H1 (cell line): ENCODE data around the gene VWA1. TPM values are rescaled to one million over a fixed set of nuclear protein-coding genes. Genes with fewer than 3 reads are reported as not detected.

Source experiments
- CTCF ChIA-PET: fragments of 300-600 bp; sonication (Branson Sonifier 250); formaldehyde crosslinking; loops from one replicate; lab custom pipeline; 2021; ENCODE audit not compliant: partially characterized antibody; lab: Charles Lee
- POLR2A ChIA-PET: fragments of 300-600 bp; sonication (Branson Sonifier 250); formaldehyde crosslinking; loops from one replicate; lab custom pipeline; 2021; ENCODE audit warnings: inconsistent platforms; ENCODE audit not compliant: partially characterized antibody; lab: Charles Lee
- DNase-seq, 2 experiments: peaks; one replicate each; pipeline versions ENCODE4 v3.0.0 to v3.0.0-alpha.2; 2010 to 2022; ENCODE audit warnings: low spot score in 2 of 2, low read depth in 1 of 2, mixed read lengths in 1 of 2
- FAIRE-seq: peaks from 2 replicates; lab custom pipeline; 2011; peaks lifted over from hg19 to GRCh38; lab: Jason Lieb, UNC
- H2AFZ ChIP-seq: 2 replicates; pipeline ENCODE4 v1.8.1; 2012; ENCODE audit warnings: low read length, inconsistent platforms
- H2AK5ac ChIP-seq: 2 replicates; pipeline ENCODE4 v1.6.1; 2013; ENCODE audit warnings: low read depth, low read length
- H2BK120ac ChIP-seq: replicated peaks from 2 replicates; pipeline ENCODE3; 2013; ENCODE audit warnings: low read depth, low read length, inconsistent platforms
- H2BK12ac ChIP-seq: 2 replicates; pipeline ENCODE4 v1.6.1; 2013; ENCODE audit warnings: low read depth, low read length
- H2BK15ac ChIP-seq: 2 replicates; pipeline ENCODE4 v1.6.1; 2013; ENCODE audit warnings: low read length
- H2BK20ac ChIP-seq: 2 replicates; pipeline ENCODE4 v1.6.1; 2013; ENCODE audit warnings: low read length
- H2BK5ac ChIP-seq: 2 replicates; pipeline ENCODE4 v1.6.1; 2013; ENCODE audit warnings: low read depth, low read length
- H3K14ac ChIP-seq: 2 replicates; pipeline ENCODE4 v1.6.1; 2013; ENCODE audit warnings: inconsistent platforms; ENCODE audit not compliant: insufficient read length
- H3K18ac ChIP-seq: 2 replicates; pipeline ENCODE4 v1.6.1; 2013; ENCODE audit warnings: low read length; ENCODE audit errors: extremely low read depth
- H3K23ac ChIP-seq: 2 replicates; pipeline ENCODE4 v1.6.1; 2013; ENCODE audit warnings: inconsistent platforms; ENCODE audit not compliant: insufficient read length
- H3K23me2 ChIP-seq: 2 replicates; pipeline ENCODE4 v1.6.1; 2013; ENCODE audit warnings: low read depth, low read length
- H3K27ac ChIP-seq: 2 replicates; pipeline ENCODE4 v1.6.1; 2011; ENCODE audit warnings: low read depth, low read length, inconsistent platforms
- H3K27me3 ChIP-seq, 4 experiments: replicated peaks in 1 of 4; 1 replicate in 1 of 4; 2 replicates in 3 of 4; pipeline versions ENCODE4 v1.6.1 to v1.8.1; 2011 to 2013; ENCODE audit warnings: low read length in 3 of 4, mild to moderate bottlenecking in 3 of 4, inconsistent platforms in 2 of 4, mixed read lengths in 2 of 4, moderate library complexity in 1 of 4; ENCODE audit not compliant: control insufficient read depth in 3 of 4, insufficient read depth in 3 of 4; ENCODE audit errors: extremely low read depth in 1 of 4
- H3K36me3 ChIP-seq, 4 experiments: 2 replicates each; pipeline versions ENCODE4 v1.6.1 to v1.8.1; 2011 to 2013; ENCODE audit warnings: mild to moderate bottlenecking in 4 of 4, low read length in 3 of 4, moderate library complexity in 2 of 4, control low read depth in 1 of 4, inconsistent platforms in 1 of 4; ENCODE audit not compliant: insufficient read depth in 4 of 4, control insufficient read depth in 2 of 4
- H3K4ac ChIP-seq: replicated peaks from 2 replicates; pipeline ENCODE3; 2013; ENCODE audit warnings: low read length, low read depth, mixed read lengths, inconsistent platforms; ENCODE audit not compliant: insufficient read length
- H3K4me1 ChIP-seq, 4 experiments: replicated peaks in 1 of 4; 1 replicate in 1 of 4; 2 replicates in 3 of 4; pipeline versions ENCODE4 v1.6.1 to v1.8.1; 2011 to 2013; ENCODE audit warnings: low read length in 3 of 4, inconsistent platforms in 2 of 4, mixed read lengths in 1 of 4; ENCODE audit not compliant: insufficient read depth in 4 of 4, control insufficient read depth in 3 of 4
- H3K4me2 ChIP-seq, 2 experiments: 2 replicates each; pipeline versions ENCODE4 v1.6.1 to v1.8.1; 2011 to 2013; ENCODE audit warnings: low read depth in 2 of 2, low read length in 2 of 2, control low read depth in 1 of 2, inconsistent platforms in 1 of 2, mild to moderate bottlenecking in 1 of 2; ENCODE audit not compliant: insufficient read depth in 1 of 2
- H3K4me3 ChIP-seq, 4 experiments: fragments of 200-600, 300-600 bp in 1 of 4; sonication (generic), shearing (Covaris generic), sonication (Bioruptor Twin) in 1 of 4; 2 replicates each; pipeline versions ENCODE4 v1.5.1 to v1.8.1; 2011 to 2016; ENCODE audit warnings: low read length in 4 of 4, low read depth in 3 of 4, control low read depth in 2 of 4, inconsistent platforms in 2 of 4, mild to moderate bottlenecking in 2 of 4, mixed read lengths in 1 of 4, moderate library complexity in 1 of 4; ENCODE audit not compliant: insufficient read depth in 2 of 4; ENCODE audit errors: extremely low read depth in 1 of 4
- H3K56ac ChIP-seq: replicated peaks from 2 replicates; pipeline ENCODE3; 2013; ENCODE audit warnings: low read depth, mild to moderate bottlenecking, mixed read lengths, low read length, inconsistent platforms; ENCODE audit not compliant: insufficient read length
- H3K79me1 ChIP-seq: 2 replicates; pipeline ENCODE4 v1.6.1; 2013; ENCODE audit warnings: low read depth, low read length, control low read depth
- H3K79me2 ChIP-seq, 2 experiments: 2 replicates each; pipeline versions ENCODE4 v1.6.1 to v1.8.1; 2012 to 2013; ENCODE audit warnings: low read length in 2 of 2, mild to moderate bottlenecking in 2 of 2, inconsistent platforms in 1 of 2; ENCODE audit not compliant: insufficient read depth in 2 of 2, control insufficient read depth in 1 of 2
- H3K9ac ChIP-seq, 4 experiments: replicated peaks in 1 of 4; 1 replicate in 1 of 4; 2 replicates in 3 of 4; pipeline versions ENCODE4 v1.6.1 to v1.8.1; 2011 to 2013; ENCODE audit warnings: low read depth in 3 of 4, low read length in 3 of 4, control low read depth in 2 of 4, mild to moderate bottlenecking in 2 of 4, moderate library complexity in 2 of 4, inconsistent platforms in 1 of 4; ENCODE audit errors: extremely low read depth in 1 of 4
- H3K9me3 ChIP-seq, 2 experiments: 2 replicates each; pipeline versions ENCODE4 v1.6.1 to v1.8.1; 2012 to 2013; ENCODE audit warnings: mild to moderate bottlenecking in 2 of 2, moderate library complexity in 2 of 2, control low read depth in 1 of 2, inconsistent platforms in 1 of 2, low read depth in 1 of 2, low read length in 1 of 2, mixed read lengths in 1 of 2; ENCODE audit not compliant: insufficient read depth in 2 of 2
- H4K20me1 ChIP-seq, 2 experiments: replicated peaks in 1 of 2; 2 replicates each; pipeline versions ENCODE3 to v1.8.1; 2011 to 2013; ENCODE audit warnings: inconsistent platforms in 2 of 2, low read length in 2 of 2, mild to moderate bottlenecking in 1 of 2; ENCODE audit not compliant: insufficient read depth in 2 of 2, control insufficient read depth in 1 of 2
- H4K5ac ChIP-seq: 2 replicates; pipeline ENCODE4 v1.6.1; 2013; ENCODE audit warnings: low read length, low read depth, mixed read lengths, inconsistent platforms; ENCODE audit not compliant: insufficient read length
- H4K8ac ChIP-seq: 2 replicates; pipeline ENCODE4 v1.8.0; 2013; ENCODE audit warnings: mild to moderate bottlenecking, moderate library complexity, low read length, inconsistent platforms; ENCODE audit not compliant: insufficient read depth; ENCODE audit errors: extremely low read depth
- H4K91ac ChIP-seq: replicated peaks from 2 replicates; pipeline ENCODE3; 2013; ENCODE audit warnings: low read length, mixed read lengths, inconsistent platforms; ENCODE audit not compliant: insufficient read length
- ASH2L ChIP-seq: fragments of 200-600, 300-600 bp; sonication (generic); IDR thresholded peaks from one replicate; pipeline ENCODE4 v1.7.1; 2017; ENCODE audit warnings: low read length
- CREB1 ChIP-seq: IDR thresholded peaks from 2 replicates; pipeline ENCODE4 v1.6.1; 2012; ENCODE audit warnings: inconsistent platforms
- CTBP2 ChIP-seq: IDR thresholded peaks from 2 replicates; pipeline ENCODE4 v1.7.0; 2011; ENCODE audit warnings: borderline replicate concordance, mild to moderate bottlenecking, moderate library complexity, mixed read lengths, low read length; ENCODE audit not compliant: insufficient read depth, insufficient read length
- CTCF ChIP-seq, 3 experiments: IDR thresholded peaks; 1 replicate in 2 of 3; 2 replicates in 1 of 3; pipeline versions ENCODE4 v1.5.1 to v1.6.1; 2011; ENCODE audit warnings: low read length in 3 of 3, mild to moderate bottlenecking in 3 of 3, inconsistent platforms in 2 of 3, low read depth in 1 of 3, moderate library complexity in 1 of 3; ENCODE audit not compliant: insufficient read depth in 1 of 3; ENCODE audit errors: control extremely low read depth in 1 of 3
- TCF12 ChIP-seq: IDR thresholded peaks from 2 replicates; pipeline ENCODE4 v1.6.1; 2011; ENCODE audit warnings: low read depth, mild to moderate bottlenecking, low read length
- ZNF274 ChIP-seq: IDR thresholded peaks from 2 replicates; pipeline ENCODE4 v1.7.0; 2012; ENCODE audit warnings: low read length, borderline replicate concordance; ENCODE audit errors: extremely low read depth
- WGBS, 2 experiments: shearing (Covaris generic) in 1 of 2; methylation state at CpG; one replicate each; pipeline versions ENCODE4 v1.1.6 to v1.1.7; 2013 to 2015; ENCODE audit warnings: low lambda C conversion rate in 2 of 2, mixed read lengths in 2 of 2, inconsistent platforms in 1 of 2, low coverage in 1 of 2, missing lambda C conversion rate in 1 of 2; ENCODE audit not compliant: insufficient replicate concordance in 2 of 2, insufficient coverage in 1 of 2, insufficient read length in 1 of 2; ENCODE audit errors: extremely low coverage in 1 of 2, missing lambda C conversion rate in 1 of 2; 5-methylcytosine and 5-hydroxymethylcytosine counted together
- polyA plus RNA-seq, 7 experiments: library from polyadenylated mRNA; depleted of rRNA in 3 of 7; stranded (reverse) in 5 of 7; unstranded in 2 of 7; fragments of >200 nt in 5 of 7; fragments of 200-250 nt in 2 of 7; gene quantifications; 1 replicate in 5 of 7; 2 replicates in 1 of 7; 4 replicates in 1 of 7; pipeline versions ENCODE4 v1.2.1 to v1.2.3, GENCODE V29; 2011 to 2013; ENCODE audit warnings: missing spikeins in 2 of 7, mixed read lengths in 2 of 7
- total RNA-seq: library from RNA; stranded (reverse); fragmentation: NEBNext Ultra II Directional; extraction: Animal tissue kit (Norgen Biotek cat#: 25700); gene quantifications from 2 replicates; pipeline ENCODE4 v1.2.1, GENCODE V29; 2021
- TF ChIP-seq, protein P1 (sequence below): IDR thresholded peaks from 2 replicates; pipeline ENCODE4 v1.6.1; 2012; ENCODE audit warnings: low read length, inconsistent platforms

The VWA1 gene
- total and polyA plus RNA-seq, 2 of the 8 experiments (the other 6 are each of a cell fraction or from before 2014, with no cell fraction given), result 16.0 to 36.6 TPM

DNA sequence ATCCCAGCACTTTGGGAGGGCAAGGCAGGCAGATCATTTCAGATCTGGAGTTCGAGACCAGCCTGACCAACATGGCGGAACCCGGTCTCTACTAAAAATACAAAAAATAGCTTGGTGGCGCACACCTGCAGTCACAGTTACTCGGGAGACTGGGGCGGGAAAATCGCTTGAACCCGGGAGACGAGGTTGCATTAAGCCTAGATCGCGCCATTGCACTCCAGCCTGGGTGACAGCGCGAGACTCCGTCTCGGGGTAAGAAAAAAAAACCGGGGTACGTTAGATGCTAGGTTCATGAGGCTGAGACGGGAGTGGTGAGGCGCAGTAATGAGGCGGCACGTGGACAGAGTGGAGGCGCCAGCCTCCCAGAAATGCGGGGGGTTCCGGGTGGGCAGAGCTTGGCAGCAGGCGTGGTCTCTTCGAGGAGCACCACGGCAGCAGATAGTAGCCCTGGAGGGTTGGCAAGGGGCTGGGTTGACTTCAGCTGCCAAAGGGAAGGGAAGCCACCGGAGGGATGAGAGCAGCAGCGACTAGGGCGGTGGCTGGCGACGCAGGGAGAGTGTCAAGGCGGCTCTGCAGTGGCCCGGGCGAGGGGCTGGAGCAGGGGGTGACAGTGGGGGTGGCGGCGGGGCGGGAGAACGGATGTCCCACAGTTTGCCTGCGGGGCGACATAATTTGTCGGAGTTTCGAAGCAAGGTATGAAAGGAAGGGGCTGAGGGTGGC lies 29.2 kb upstream of the VWA1 start:
- H2AFZ ChIP-seq, result no peak overlapping the region
- POLR2A ChIA-PET, result interaction anchor here (0.7 to 27.7 kb wide), 11 partner anchors 8 to 136 kb away, joined by 3 to 719 read pairs (median 3); partner anchors contain the start of genes ANKRD65, AURKAIP1, CCNL2 and MXRA8
- CTCF ChIA-PET, result interaction anchor here (1.0 to 2.9 kb wide), 10 partner anchors 9 to 98 kb away, joined by 3 to 17 read pairs (median 4); partner anchors contain the start of gene ANKRD65
- 0 out of 4 replicates have a peak, but pooled peaks of 1 of the 3 experiments have one; percentile 10 for TF ChIP-seq CTCF (IDR thresholded peaks at IDR 0.05; ENCODE audit: control extremely low read depth in 1 of 3, insufficient read depth in 1 of 3, low read depth in 1 of 3, low read length in 3 of 3)
- TF ChIP-seq CTBP2, result no peak
- TF ChIP-seq, protein P1, sequence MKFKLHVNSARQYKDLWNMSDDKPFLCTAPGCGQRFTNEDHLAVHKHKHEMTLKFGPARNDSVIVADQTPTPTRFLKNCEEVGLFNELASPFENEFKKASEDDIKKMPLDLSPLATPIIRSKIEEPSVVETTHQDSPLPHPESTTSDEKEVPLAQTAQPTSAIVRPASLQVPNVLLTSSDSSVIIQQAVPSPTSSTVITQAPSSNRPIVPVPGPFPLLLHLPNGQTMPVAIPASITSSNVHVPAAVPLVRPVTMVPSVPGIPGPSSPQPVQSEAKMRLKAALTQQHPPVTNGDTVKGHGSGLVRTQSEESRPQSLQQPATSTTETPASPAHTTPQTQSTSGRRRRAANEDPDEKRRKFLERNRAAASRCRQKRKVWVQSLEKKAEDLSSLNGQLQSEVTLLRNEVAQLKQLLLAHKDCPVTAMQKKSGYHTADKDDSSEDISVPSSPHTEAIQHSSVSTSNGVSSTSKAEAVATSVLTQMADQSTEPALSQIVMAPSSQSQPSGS, result no peak
- TF ChIP-seq ASH2L, result no peak
- TF ChIP-seq CREB1, result no peak
- no peak for TF ChIP-seq ZNF274
- TF ChIP-seq TCF12, result no peak

More for the DNA sequence above, 29.2 kb upstream of the VWA1 start:
- H3K23me2 ChIP-seq, result peaks cover 5% of the 10 kb centered on the region; the same call in 1 of the 2 replicates
- H3K4me3 ChIP-seq, result peak overlapping the region; percentile 91 to 99 (median 93)
- no peak overlapping the region for H3K18ac ChIP-seq
- no peak overlapping the region for H2AK5ac ChIP-seq
- H4K8ac ChIP-seq, result peak overlapping the region; percentile 99
- FAIRE-seq, result no peak
- peaks cover 8 to 12% of the 10 kb centered on the region in 2 experiments for H4K20me1 ChIP-seq
- H3K4me1 ChIP-seq, result peaks cover 8 to 19% (median 13%) of the 10 kb centered on the region in 4 experiments; a peak in 6 of 7 replicates
- peak overlapping the region; percentile 93 for H4K5ac ChIP-seq
- no peak overlapping the region for H2BK15ac ChIP-seq
- no peak overlapping the region for H2BK120ac ChIP-seq
- no peak overlapping the region for H3K23ac ChIP-seq
- WGBS, 2 experiments, result 73% methylated on average over 33 of the region's 43 CpGs; no CpG with 5 or more reads in 1 of the 2 experiments
- peaks cover 20 to 56% (median 30%) of the 10 kb centered on the region in 4 experiments for H3K36me3 ChIP-seq
- no peak overlapping the region for H2BK12ac ChIP-seq
- DNase-seq, result no peak
- peaks cover 14 to 38% of the 10 kb centered on the region in 2 experiments for H3K79me2 ChIP-seq
- peak overlapping the region; percentile 81 to 96 (median 92) for H3K9ac ChIP-seq
- peak overlapping the region; percentile 94; the same call in 1 of the 2 replicates for H3K27ac ChIP-seq
- peaks cover 11% of the 10 kb centered on the region for H3K79me1 ChIP-seq
- no peak overlapping the region for H4K91ac ChIP-seq
- no peaks in the 10 kb centered on the region for H3K9me3 ChIP-seq
- H3K27me3 ChIP-seq, result no peaks in the 10 kb centered on the region
- no peak overlapping the region for H3K4ac ChIP-seq
- H2BK20ac ChIP-seq, result no peak overlapping the region
- H3K56ac ChIP-seq, result peak overlapping the region; percentile 17
- H3K4me2 ChIP-seq, result peak overlapping the region; percentile 75 to 86
- no peak overlapping the region for H3K14ac ChIP-seq
- peak overlapping the region; percentile 88; the same call in 1 of the 2 replicates for H2BK5ac ChIP-seq
